Measurements from ENCODE around the gene PRKG1. TPM values are rescaled to one million over a fixed set of nuclear protein-coding genes. Genes with fewer than 3 reads are reported as not detected.

The PRKG1 gene
- total RNA-seq, 1 experiment from 2014 or later: 0.09 TPM

- DNase-seq: no peak
- peaks cover 29% of the 10 kb centered on the region for H3K9me3 Mint-ChIP-seq (ENCODE audit: unreplicated experiment)
- H3K4me1 ChIP-seq: no peaks in the 10 kb centered on the region
- no peak overlapping the region for H3K27ac Mint-ChIP-seq (ENCODE audit: unreplicated experiment)
- H3K27me3 Mint-ChIP-seq (ENCODE audit: insufficient read depth, unreplicated experiment): no peaks in the 10 kb centered on the region
- ChIA-PET CTCF (no interaction called here), POLR2A (no interaction called here)
- H3K36me3 Mint-ChIP-seq (ENCODE audit: insufficient read depth, unreplicated experiment): no peaks in the 10 kb centered on the region
- H3K27me3 ChIP-seq (replicated peaks; ENCODE audit: control insufficient read depth, insufficient read depth, low read length): no peaks in the 10 kb centered on the region
- no peaks in the 10 kb centered on the region for H3K4me1 Mint-ChIP-seq (ENCODE audit: low read depth, unreplicated experiment)
- no peak overlapping the region for H3K4me3 ChIP-seq (ENCODE audit: low read depth, low read length)
- intact Hi-C loops (cut with micrococcal nuclease; ENCODE audit: unreplicated experiment): no loop called here
- no peak overlapping the region for H3K4me3 Mint-ChIP-seq (ENCODE audit: unreplicated experiment)
- H3K36me3 ChIP-seq (ENCODE audit: control insufficient read depth, insufficient read depth, low read length): no peaks in the 10 kb centered on the region
- H3K9me3 ChIP-seq: 0 out of 2 replicates have a peak, but pooled peaks cover 4% of the 10 kb centered on the region
- no TSS peak for BruUV-seq (replicated peaks)
- no peak for TF ChIP-seq CTCF (IDR thresholded peaks at IDR 0.05; ENCODE audit: insufficient read depth in 1 of 2, low read depth in 1 of 2, low read length in 1 of 2, severe bottlenecking in 1 of 2, unreplicated experiment in 1 of 2)
Observed at GRCh38 chr10:51838471-51838870, 764.2 kb downstream of the PRKG1 start.

GRCh38 chr10:51843966-51844365 is 769.7 kb downstream of the PRKG1 start:
- no TSS peak for BruUV-seq (replicated peaks)
- Histone ChIP-seq H3K27me3 (replicated peaks; ENCODE audit: control insufficient read depth, insufficient read depth, low read length) (no peaks in the 10 kb centered on the region; the same call in 1 of the 2 replicates), H3K4me1 (no peaks in the 10 kb centered on the region), H3K4me3 (ENCODE audit: low read depth, low read length) (no peak overlapping the region), H3K9me3 (no peaks in the 10 kb centered on the region), H3K36me3 (ENCODE audit: control insufficient read depth, insufficient read depth, low read length) (no peaks in the 10 kb centered on the region)
- Mint-ChIP-seq H3K4me3 (ENCODE audit: unreplicated experiment) (no peak overlapping the region), H3K4me1 (ENCODE audit: low read depth, unreplicated experiment) (no peaks in the 10 kb centered on the region), H3K36me3 (ENCODE audit: insufficient read depth, unreplicated experiment) (no peaks in the 10 kb centered on the region), H3K27me3 (ENCODE audit: insufficient read depth, unreplicated experiment) (no peaks in the 10 kb centered on the region), H3K27ac (ENCODE audit: unreplicated experiment) (no peak overlapping the region), H3K9me3 (ENCODE audit: unreplicated experiment) (no peaks in the 10 kb centered on the region)
- no peak for TF ChIP-seq CTCF (IDR thresholded peaks at IDR 0.05; ENCODE audit: insufficient read depth in 1 of 2, low read depth in 1 of 2, low read length in 1 of 2, severe bottlenecking in 1 of 2, unreplicated experiment in 1 of 2)
- POLR2A ChIA-PET: no interaction called here
- no peak for DNase-seq
- CTCF ChIA-PET: no interaction called here
- intact Hi-C loops (cut with micrococcal nuclease; ENCODE audit: unreplicated experiment): no loop called here

GRCh38 chr10:51846856-51847506 is 772.7 kb downstream of the PRKG1 start:
- Histone ChIP-seq H3K27me3 (replicated peaks; ENCODE audit: control insufficient read depth, insufficient read depth, low read length) (no peaks in the 10 kb centered on the region; the same call in 1 of the 2 replicates), H3K36me3 (ENCODE audit: control insufficient read depth, insufficient read depth, low read length) (no peaks in the 10 kb centered on the region), H3K4me1 (no peaks in the 10 kb centered on the region), H3K4me3 (ENCODE audit: low read depth, low read length) (no peak overlapping the region), H3K9me3 (peaks cover 5% of the 10 kb centered on the region; the same call in 1 of the 2 replicates)
- Mint-ChIP-seq H3K4me1 (ENCODE audit: low read depth, unreplicated experiment) (no peaks in the 10 kb centered on the region), H3K36me3 (ENCODE audit: insufficient read depth, unreplicated experiment) (no peaks in the 10 kb centered on the region), H3K4me3 (ENCODE audit: unreplicated experiment) (no peak overlapping the region), H3K27me3 (ENCODE audit: insufficient read depth, unreplicated experiment) (no peaks in the 10 kb centered on the region), H3K27ac (ENCODE audit: unreplicated experiment) (no peak overlapping the region), H3K9me3 (ENCODE audit: unreplicated experiment) (no peaks in the 10 kb centered on the region)
- POLR2A ChIA-PET: no interaction called here
- CTCF ChIA-PET: no interaction called here
- no peak for TF ChIP-seq CTCF (IDR thresholded peaks at IDR 0.05; ENCODE audit: insufficient read depth in 1 of 2, low read depth in 1 of 2, low read length in 1 of 2, severe bottlenecking in 1 of 2, unreplicated experiment in 1 of 2)
- no TSS peak for BruUV-seq (replicated peaks)
- no peak for DNase-seq
- intact Hi-C loops (cut with micrococcal nuclease; ENCODE audit: unreplicated experiment): no loop called here

All from Caco-2 (cell line).